ENCODE measurements around the gene POLA1.
"Not testable (repeated sequence)": the region's sequence is repeated elsewhere in the genome, so short reads cannot be mapped to it uniquely, and the experiment has no call there.

Gene POLA1

DNA sequence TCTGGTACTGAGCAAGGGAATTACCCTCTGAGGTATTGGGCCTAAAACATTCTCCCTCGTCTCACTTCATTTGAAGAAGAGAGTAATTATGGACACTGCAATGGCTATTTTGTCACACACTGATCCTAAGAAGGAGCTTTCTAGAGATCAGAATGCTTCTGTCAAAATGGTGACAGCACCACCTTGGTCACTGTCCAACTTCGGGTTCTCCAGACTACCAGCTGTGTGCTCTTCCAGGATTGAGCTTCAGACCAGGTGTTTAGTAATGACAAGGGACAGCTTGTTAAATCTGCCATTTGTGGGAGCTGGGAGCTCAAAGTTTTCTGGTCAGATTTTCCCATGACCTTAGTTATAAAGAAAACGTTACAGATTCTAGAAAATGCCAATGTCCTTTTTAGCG is 105.4 kb downstream of the POLA1 start:
- no peak for DNase-seq

DNA sequence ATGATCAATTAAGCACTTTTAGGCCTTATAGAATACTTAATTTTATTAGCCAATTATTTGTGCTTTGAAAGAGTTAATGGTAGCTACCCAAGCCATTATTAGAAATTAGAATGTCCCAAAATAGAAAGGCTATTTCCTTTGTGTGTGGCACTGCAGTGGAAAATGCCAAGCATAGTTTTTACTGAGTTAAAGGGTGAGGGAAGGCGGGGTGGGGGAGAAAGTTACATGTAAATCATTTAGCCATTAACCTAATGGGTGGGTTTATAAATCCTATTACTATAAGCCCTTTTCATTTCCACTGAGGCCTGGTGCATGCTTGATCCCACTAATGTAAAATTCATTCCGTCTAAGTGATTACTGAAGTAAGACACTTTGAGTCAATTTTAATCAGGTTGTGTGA is 105.8 kb downstream of the POLA1 start:
- DNase-seq: no peak

- no peak for DNase-seq
Measured at GRCh38 chrX:24805201-24805600, 111.5 kb downstream of the POLA1 start.

DNA sequence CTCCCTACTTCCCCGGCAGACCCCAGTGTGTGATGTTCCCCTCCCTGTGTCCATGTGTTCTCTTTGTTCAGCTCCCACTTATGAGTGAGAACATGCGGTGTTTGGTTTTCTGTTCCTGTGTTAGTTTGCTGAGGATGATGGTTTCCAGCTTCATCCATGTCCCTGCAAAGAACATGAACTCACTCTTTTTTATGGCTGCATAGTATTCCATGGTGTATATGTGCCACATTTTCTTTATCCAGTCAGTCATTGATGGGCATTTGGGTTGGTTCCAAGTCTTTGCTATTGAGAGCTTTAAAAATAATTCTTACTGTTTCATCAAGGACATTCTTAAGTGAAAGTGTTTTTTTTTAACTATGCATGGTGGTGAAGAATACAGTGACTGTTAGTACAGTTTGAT is 126.1 kb downstream of the POLA1 start:
- not testable (repeated sequence) for DNase-seq

DNA sequence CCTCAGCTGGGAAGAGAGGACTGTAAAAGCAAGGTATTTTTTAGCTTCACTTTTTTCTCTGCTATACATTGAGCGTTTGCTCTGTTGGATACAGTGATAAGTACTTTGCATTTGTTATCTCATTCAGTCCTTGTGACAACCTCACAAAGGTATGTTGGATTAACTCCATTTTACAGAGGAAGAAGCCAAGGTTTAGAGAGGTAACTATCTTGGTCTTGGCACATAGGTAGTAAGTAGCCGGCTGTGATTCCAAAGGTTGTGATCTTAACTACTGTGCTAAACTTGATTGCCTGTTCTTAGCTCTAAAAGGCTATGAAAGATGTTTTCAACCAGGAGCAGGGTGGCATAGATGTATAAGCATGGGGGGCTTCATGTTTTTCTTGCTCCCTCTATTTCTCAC is 134.4 kb downstream of the POLA1 start:
- DNase-seq: no peak

DNA sequence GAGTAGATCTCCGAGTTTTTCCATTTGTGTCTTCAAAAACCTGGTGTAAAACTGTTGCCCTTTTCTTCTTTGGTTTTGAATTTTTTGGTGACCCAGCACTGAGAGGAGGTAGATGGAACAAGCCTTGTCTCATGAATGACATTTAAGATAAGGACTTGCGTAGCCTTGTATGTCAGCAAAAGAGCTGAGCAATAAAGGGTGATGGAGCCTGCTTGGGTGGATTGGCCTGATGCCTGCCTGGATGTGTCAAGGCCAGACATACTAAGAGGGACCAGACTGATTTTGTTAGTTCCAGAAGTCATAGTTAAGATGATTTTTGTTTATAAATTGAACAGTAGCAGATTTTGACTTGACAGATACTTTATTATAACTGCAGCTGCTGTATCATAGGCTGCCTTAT is 134.9 kb downstream of the POLA1 start:
- DNase-seq: no peak

DNA sequence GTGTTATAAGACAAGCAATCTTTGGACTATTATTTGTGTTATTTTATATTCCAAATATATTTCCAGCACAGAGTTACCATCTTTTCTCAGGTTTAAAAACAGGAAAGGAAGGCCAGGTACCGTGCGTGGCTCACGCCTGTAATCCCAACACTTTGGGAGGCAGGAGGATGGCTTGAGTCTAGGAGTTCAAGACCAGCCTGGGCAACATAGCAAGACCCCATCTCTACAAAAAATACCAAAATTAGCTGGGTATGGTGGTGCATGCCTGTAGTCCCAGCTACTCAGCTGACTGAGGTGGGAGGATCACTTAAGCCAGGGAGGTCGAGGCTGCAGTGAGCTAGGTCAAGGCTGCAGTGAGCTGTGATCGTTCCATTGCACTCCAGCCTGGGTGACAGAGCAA is 140.0 kb downstream of the POLA1 start:
- DNase-seq: no peak

- DNase-seq: no peak
Measured at GRCh38 chrX:24837966-24838365, 144.2 kb downstream of the POLA1 start.

GRCh38 chrX:24838629-24839028 is 144.9 kb downstream of the POLA1 start:
- DNase-seq: peak; percentile 2

- DNase-seq: no peak
Measured at GRCh38 chrX:24839331-24839730, 145.6 kb downstream of the POLA1 start.

GRCh38 chrX:24842486-24842885 is 148.8 kb downstream of the POLA1 start:
- no peak for DNase-seq

DNA sequence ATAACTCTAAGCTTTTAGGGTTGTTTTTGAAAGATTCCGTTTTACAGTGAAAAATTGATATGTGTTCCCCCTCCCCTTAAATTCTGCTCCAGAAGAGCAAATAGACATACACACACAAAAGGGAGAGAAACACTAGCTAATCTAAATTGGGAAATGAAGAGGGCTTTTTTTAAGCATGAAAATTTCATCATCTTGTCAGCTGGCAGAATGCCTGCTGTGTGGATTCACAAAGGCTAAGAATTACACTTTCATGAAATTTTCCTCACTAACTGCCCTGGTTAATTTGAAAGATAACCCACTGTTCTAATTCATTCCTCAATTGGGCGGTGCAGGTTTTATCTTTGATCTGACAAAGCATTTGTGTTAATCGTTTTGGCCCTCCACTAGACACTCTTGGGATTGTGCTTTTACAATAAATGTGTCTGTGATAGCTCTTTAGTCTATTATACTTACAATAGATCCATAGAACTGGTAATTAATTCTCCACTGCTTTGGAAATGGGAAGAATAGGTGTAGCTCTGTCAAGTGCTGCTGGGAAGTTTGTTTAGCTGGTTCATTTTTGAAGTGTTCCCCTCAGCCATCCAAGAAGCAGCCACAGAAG is 152.9 kb downstream of the POLA1 start:
- DNase-seq: no peak

DNA sequence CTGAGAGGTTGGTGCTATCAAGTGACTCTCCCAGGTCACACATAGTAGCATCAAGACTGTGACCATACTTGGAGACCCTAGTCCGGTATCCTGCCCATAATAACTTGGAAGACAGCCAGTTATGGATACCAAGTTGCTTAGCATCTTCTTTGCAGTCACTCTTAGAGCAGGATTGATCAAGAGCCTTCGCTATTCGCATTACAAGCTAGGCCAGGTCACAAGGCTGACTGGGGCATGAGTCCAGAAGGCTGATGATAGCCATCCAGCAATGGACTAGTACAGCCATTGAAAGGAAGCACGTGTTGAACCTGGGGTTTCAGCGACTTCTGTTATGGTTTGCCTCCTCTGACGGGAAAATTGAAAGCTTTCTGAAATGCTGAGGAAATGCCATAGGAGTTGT is 157.6 kb downstream of the POLA1 start:
- DNase-seq: no peak

GRCh38 chrX:24851780-24852179 is 158.1 kb downstream of the POLA1 start:
- DNase-seq: no peak

GRCh38 chrX:24858004-24858746 is 164.5 kb downstream of the POLA1 start:
- DNase-seq: no peak

GRCh38 chrX:24859211-24859841 is 165.6 kb downstream of the POLA1 start:
- no peak for DNase-seq

- no peak for DNase-seq
Measured at GRCh38 chrX:24860140-24860539, 166.4 kb downstream of the POLA1 start.

DNA sequence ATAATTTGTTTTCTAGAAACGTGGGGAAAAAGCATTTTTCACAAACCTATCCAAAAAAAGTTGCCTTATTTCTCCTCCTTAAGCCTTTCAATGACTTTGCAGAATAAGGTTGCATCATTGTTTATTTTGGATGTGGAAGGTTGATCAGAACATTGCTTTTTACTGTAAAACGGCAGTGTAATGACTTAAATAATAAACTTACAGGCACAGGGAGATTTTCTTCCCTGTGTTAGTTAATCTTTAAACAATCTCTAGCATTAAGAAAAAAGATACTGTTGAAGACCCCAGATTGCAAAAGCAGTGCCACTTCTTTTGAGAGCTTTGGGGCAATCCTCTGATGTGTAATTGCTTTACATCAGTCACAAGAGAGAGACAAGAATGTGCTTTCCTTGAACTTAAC is 168.6 kb downstream of the POLA1 start:
- no peak for DNase-seq

- DNase-seq: not testable (repeated sequence)
Measured at GRCh38 chrX:24863779-24864178, 170.1 kb downstream of the POLA1 start.

DNA sequence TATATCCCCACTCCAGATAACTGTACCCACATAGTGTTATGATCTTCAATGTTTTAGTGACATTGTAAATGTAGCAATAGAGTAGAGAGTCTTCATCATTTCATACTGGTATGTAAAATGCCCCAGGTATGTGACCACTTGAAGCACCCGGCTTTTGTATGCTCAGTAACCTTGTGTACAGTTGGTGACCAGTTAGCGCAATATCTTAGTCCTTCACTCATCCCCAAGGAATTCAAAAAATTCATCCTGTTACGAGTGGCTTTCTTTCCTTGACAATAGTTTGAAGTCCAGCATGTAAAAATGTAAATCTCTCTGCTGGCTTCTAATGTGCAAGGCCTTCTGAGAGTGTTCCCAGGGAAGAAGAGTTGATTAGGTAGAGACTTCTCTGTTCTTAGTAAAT is 176.4 kb downstream of the POLA1 start:
- DNase-seq: no peak

GRCh38 chrX:24874604-24875247 is 181.0 kb downstream of the POLA1 start:
- DNase-seq: no peak

- DNase-seq: no peak
Measured at GRCh38 chrX:24876530-24877287, 183.0 kb downstream of the POLA1 start.

GRCh38 chrX:24877288-24877664 is 183.6 kb downstream of the POLA1 start:
- DNase-seq: no peak

All from GDM1 (cell line).